ENCODE results near the gene YPEL2.

Gene YPEL2

DNA sequence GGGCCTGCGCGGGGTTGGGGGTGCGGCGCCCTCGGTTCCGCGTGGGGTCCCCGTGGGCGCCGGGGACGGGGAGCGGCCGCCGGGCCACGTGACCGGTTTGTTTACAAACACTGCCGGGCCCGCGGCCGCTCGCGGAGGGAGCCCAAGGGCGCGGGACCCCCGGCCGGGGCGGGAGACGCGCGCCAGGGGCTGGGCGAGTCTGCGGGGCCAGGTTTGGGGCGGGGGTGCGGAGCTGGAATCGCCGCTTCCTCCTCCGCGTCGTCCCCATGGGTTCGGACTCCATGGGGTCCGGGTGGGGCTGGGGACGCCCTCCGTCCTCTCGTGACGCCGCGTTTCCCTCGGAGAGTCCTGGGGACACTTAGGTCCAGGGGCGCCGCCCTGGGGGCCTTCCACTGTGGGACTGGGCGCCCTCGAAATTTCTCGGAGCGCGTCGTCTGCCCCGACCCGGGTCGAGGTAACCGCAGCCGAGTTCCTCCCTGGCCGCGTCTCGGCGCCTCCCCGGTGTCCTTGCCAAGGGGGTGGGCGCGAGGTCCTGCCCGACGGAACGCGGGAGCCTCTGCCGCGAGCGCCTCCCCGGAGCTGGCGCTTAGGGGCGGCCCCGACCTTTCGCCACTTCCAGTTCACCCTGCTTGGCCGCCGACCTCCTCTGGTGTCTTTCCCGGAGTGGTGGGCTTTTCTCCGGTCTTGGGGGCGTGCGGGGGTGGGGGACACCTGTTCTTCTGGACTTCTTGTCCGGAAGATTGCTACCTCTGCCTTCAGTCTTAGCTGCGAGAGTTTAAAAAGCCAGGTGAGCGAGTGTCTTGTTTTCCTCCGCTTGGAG lies 684 bp downstream of the YPEL2 start (continued):
- TF ChIP-seq BCL11A (tag by site-specific recombination; IDR thresholded peaks at IDR 0.05; ENCODE audit: low read depth) (no peak), ZNF19 (tag by site-specific recombination; IDR thresholded peaks at IDR 0.05; ENCODE audit: low read depth) (no peak), ZNF239 (tag by site-specific recombination; IDR thresholded peaks at IDR 0.05) (no peak), ZBTB8A (tag by site-specific recombination; IDR thresholded peaks at IDR 0.05) (peak; percentile 49; the same call in 1 of the 2 replicates), ZNF223 (tag by site-specific recombination; IDR thresholded peaks at IDR 0.05) (no peak), ZNF37A (tag by site-specific recombination; IDR thresholded peaks at IDR 0.05) (no peak), OSR2 (tag by site-specific recombination; IDR thresholded peaks at IDR 0.05) (no peak), MEIS1 (CRISPR knock-in tag; IDR thresholded peaks at IDR 0.05; ENCODE audit: borderline replicate concordance) (no peak), ZNF529 (tag by site-specific recombination; IDR thresholded peaks at IDR 0.05; ENCODE audit: insufficient replicate concordance) (no peak), ZNF791 (tag by site-specific recombination; IDR thresholded peaks at IDR 0.05) (no peak), BCL11B (tag by site-specific recombination; IDR thresholded peaks at IDR 0.05; ENCODE audit: low read depth) (no peak), ZNF48 (tag by site-specific recombination; IDR thresholded peaks at IDR 0.05) (no peak), ZBTB1 (tag by site-specific recombination; IDR thresholded peaks at IDR 0.05) (no peak), ZNF138 (tag by site-specific recombination; IDR thresholded peaks at IDR 0.05; ENCODE audit: borderline replicate concordance) (no peak), ZNF677 (tag by site-specific recombination; IDR thresholded peaks at IDR 0.05) (no peak), ZNF112 (tag by site-specific recombination; IDR thresholded peaks at IDR 0.05) (no peak), MYNN (tag by site-specific recombination; IDR thresholded peaks at IDR 0.05; ENCODE audit: borderline replicate concordance) (no peak), SP2 (tag by site-specific recombination; IDR thresholded peaks at IDR 0.05) (peak; percentile 66)
- TF ChIP-seq, protein P1, sequence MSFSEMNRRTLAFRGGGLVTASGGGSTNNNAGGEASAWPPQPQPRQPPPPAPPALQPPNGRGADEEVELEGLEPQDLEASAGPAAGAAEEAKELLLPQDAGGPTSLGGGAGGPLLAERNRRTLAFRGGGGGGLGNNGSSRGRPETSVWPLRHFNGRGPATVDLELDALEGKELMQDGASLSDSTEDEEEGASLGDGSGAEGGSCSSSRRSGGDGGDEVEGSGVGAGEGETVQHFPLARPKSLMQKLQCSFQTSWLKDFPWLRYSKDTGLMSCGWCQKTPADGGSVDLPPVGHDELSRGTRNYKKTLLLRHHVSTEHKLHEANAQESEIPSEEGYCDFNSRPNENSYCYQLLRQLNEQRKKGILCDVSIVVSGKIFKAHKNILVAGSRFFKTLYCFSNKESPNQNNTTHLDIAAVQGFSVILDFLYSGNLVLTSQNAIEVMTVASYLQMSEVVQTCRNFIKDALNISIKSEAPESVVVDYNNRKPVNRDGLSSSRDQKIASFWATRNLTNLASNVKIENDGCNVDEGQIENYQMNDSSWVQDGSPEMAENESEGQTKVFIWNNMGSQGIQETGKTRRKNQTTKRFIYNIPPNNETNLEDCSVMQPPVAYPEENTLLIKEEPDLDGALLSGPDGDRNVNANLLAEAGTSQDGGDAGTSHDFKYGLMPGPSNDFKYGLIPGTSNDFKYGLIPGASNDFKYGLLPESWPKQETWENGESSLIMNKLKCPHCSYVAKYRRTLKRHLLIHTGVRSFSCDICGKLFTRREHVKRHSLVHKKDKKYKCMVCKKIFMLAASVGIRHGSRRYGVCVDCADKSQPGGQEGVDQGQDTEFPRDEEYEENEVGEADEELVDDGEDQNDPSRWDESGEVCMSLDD (tag by site-specific recombination; IDR thresholded peaks at IDR 0.05) = peak; percentile 76
- TF ChIP-seq, protein P2, sequence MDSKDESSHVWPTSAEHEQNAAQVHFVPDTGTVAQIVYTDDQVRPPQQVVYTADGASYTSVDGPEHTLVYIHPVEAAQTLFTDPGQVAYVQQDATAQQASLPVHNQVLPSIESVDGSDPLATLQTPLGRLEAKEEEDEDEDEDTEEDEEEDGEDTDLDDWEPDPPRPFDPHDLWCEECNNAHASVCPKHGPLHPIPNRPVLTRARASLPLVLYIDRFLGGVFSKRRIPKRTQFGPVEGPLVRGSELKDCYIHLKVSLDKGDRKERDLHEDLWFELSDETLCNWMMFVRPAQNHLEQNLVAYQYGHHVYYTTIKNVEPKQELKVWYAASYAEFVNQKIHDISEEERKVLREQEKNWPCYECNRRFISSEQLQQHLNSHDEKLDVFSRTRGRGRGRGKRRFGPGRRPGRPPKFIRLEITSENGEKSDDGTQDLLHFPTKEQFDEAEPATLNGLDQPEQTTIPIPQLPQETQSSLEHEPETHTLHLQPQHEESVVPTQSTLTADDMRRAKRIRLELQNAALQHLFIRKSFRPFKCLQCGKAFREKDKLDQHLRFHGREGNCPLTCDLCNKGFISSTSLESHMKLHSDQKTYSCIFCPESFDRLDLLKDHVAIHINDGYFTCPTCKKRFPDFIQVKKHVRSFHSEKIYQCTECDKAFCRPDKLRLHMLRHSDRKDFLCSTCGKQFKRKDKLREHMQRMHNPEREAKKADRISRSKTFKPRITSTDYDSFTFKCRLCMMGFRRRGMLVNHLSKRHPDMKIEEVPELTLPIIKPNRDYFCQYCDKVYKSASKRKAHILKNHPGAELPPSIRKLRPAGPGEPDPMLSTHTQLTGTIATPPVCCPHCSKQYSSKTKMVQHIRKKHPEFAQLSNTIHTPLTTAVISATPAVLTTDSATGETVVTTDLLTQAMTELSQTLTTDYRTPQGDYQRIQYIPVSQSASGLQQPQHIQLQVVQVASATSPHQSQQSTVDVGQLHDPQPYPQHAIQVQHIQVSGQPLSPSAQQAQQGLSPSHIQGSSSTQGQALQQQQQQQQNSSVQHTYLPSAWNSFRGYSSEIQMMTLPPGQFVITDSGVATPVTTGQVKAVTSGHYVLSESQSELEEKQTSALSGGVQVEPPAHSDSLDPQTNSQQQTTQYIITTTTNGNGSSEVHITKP (tag by site-specific recombination; IDR thresholded peaks at IDR 0.05) = 0 out of 2 replicates have a peak, but pooled peaks have one; percentile 8
- TF ChIP-seq, protein P3, sequence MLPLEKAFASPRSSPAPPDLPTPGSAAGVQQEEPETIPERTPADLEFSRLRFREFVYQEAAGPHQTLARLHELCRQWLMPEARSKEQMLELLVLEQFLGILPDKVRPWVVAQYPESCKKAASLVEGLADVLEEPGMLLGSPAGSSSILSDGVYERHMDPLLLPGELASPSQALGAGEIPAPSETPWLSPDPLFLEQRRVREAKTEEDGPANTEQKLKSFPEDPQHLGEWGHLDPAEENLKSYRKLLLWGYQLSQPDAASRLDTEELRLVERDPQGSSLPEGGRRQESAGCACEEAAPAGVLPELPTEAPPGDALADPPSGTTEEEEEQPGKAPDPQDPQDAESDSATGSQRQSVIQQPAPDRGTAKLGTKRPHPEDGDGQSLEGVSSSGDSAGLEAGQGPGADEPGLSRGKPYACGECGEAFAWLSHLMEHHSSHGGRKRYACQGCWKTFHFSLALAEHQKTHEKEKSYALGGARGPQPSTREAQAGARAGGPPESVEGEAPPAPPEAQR (tag by site-specific recombination; IDR thresholded peaks at IDR 0.05) = no peak
- TF ChIP-seq, protein P4, sequence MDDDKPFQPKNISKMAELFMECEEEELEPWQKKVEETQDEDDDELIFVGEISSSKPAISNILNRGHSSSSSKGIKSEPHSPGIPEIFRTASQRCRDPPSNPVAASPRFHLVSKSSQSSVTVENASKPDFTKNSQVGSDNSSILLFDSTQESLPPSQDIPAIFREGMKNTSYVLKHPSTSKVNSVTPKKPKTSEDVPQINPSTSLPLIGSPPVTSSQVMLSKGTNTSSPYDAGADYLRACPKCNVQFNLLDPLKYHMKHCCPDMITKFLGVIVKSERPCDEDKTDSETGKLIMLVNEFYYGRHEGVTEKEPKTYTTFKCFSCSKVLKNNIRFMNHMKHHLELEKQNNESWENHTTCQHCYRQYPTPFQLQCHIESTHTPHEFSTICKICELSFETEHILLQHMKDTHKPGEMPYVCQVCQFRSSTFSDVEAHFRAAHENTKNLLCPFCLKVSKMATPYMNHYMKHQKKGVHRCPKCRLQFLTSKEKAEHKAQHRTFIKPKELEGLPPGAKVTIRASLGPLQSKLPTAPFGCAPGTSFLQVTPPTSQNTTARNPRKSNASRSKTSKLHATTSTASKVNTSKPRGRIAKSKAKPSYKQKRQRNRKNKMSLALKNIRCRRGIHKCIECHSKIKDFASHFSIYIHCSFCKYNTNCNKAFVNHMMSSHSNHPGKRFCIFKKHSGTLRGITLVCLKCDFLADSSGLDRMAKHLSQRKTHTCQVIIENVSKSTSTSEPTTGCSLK (tag by site-specific recombination; IDR thresholded peaks at IDR 0.05) = no peak
- TF ChIP-seq, protein P5, sequence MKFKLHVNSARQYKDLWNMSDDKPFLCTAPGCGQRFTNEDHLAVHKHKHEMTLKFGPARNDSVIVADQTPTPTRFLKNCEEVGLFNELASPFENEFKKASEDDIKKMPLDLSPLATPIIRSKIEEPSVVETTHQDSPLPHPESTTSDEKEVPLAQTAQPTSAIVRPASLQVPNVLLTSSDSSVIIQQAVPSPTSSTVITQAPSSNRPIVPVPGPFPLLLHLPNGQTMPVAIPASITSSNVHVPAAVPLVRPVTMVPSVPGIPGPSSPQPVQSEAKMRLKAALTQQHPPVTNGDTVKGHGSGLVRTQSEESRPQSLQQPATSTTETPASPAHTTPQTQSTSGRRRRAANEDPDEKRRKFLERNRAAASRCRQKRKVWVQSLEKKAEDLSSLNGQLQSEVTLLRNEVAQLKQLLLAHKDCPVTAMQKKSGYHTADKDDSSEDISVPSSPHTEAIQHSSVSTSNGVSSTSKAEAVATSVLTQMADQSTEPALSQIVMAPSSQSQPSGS (tag by site-specific recombination; IDR thresholded peaks at IDR 0.05; ENCODE audit: low read depth) = no peak
- TF ChIP-seq, protein P6, sequence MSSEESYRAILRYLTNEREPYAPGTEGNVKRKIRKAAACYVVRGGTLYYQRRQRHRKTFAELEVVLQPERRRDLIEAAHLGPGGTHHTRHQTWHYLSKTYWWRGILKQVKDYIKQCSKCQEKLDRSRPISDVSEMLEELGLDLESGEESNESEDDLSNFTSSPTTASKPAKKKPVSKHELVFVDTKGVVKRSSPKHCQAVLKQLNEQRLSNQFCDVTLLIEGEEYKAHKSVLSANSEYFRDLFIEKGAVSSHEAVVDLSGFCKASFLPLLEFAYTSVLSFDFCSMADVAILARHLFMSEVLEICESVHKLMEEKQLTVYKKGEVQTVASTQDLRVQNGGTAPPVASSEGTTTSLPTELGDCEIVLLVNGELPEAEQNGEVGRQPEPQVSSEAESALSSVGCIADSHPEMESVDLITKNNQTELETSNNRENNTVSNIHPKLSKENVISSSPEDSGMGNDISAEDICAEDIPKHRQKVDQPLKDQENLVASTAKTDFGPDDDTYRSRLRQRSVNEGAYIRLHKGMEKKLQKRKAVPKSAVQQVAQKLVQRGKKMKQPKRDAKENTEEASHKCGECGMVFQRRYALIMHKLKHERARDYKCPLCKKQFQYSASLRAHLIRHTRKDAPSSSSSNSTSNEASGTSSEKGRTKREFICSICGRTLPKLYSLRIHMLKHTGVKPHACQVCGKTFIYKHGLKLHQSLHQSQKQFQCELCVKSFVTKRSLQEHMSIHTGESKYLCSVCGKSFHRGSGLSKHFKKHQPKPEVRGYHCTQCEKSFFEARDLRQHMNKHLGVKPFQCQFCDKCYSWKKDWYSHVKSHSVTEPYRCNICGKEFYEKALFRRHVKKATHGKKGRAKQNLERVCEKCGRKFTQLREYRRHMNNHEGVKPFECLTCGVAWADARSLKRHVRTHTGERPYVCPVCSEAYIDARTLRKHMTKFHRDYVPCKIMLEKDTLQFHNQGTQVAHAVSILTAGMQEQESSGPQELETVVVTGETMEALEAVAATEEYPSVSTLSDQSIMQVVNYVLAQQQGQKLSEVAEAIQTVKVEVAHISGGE (tag by site-specific recombination; conservative IDR thresholded peaks at IDR 0.05; ENCODE audit: low read depth) = peak; percentile 50; the same call in 1 of the 2 replicates

Data from HEK293 (cell line).